OCI-LY1 (cell line): ENCODE measurements around the gene SSTR1.

Experiments used
- CTCF ChIP-seq: fragments of 200-600 bp; sonication (generic), shearing (Covaris generic); IDR thresholded peaks from 2 replicates; pipeline ENCODE4 v1.5.1; 2017; ENCODE audit warnings: mild to moderate bottlenecking, antibody characterized with exemption, low read length, moderate library complexity, mixed read lengths
- EZH2 ChIP-seq: fragments of 200-600 bp; sonication (generic), shearing (Covaris generic); IDR thresholded peaks from 2 replicates; pipeline ENCODE4 v1.8.0; 2017; ENCODE audit warnings: borderline replicate concordance, mixed run types, mild to moderate bottlenecking, antibody characterized with exemption, low read length, moderate library complexity, mixed read lengths

- no peak for TF ChIP-seq CTCF
- no peak for TF ChIP-seq EZH2
Observed at GRCh38 chr14:38255408-38255672, 47.6 kb downstream of the SSTR1 start.
